Measurements from ENCODE around the gene ARHGAP15.

Gene ARHGAP15

GRCh38 chr2:143158551-143159485 lies 29.6 kb downstream of the ARHGAP15 start:
- Histone ChIP-seq H3K27me3 (replicated peaks; ENCODE audit: insufficient read depth, low read length) (no peaks in the 10 kb centered on the region), H3K4me2 (ENCODE audit: low read depth, low read length) (no peak overlapping the region), H3K9me3 (replicated peaks; ENCODE audit: insufficient read depth, low read length) (no peaks in the 10 kb centered on the region), H3K4me1 (ENCODE audit: low read length) (no peaks in the 10 kb centered on the region), H3K27ac (ENCODE audit: low read length) (no peak overlapping the region), H2AFZ (ENCODE audit: low read length) (no peak overlapping the region), H3K9ac (ENCODE audit: low read length) (no peak overlapping the region), H3K4me3 (ENCODE audit: low read length) (no peak overlapping the region), H3K36me3 (replicated peaks; ENCODE audit: insufficient read depth, low read length) (no peaks in the 10 kb centered on the region), H3F3A (ENCODE audit: insufficient read depth, low read length) (no peaks in the 10 kb centered on the region), H3K79me2 (ENCODE audit: low read length) (no peaks in the 10 kb centered on the region), H3K9me2 (replicated peaks; ENCODE audit: insufficient read depth, low read length) (no peaks in the 10 kb centered on the region), H4K20me1 (ENCODE audit: insufficient read depth, low read length) (no peaks in the 10 kb centered on the region)
- no peak for TF ChIP-seq CTCF (IDR thresholded peaks at IDR 0.05; ENCODE audit: low read length)
- TF ChIP-seq EZH2 (optimal IDR thresholded peaks at IDR 0.05; ENCODE audit: low read depth, low read length), result no peak
- TF ChIP-seq EZH2phosphoT487 (IDR thresholded peaks at IDR 0.05; ENCODE audit: low read length), result no peak
- DNase-seq, result no peak

GRCh38 chr2:143159486-143159840 lies 30.2 kb downstream of the ARHGAP15 start:
- Histone ChIP-seq H3K79me2 (ENCODE audit: low read length) (no peaks in the 10 kb centered on the region), H2AFZ (ENCODE audit: low read length) (no peak overlapping the region), H3K36me3 (replicated peaks; ENCODE audit: insufficient read depth, low read length) (no peaks in the 10 kb centered on the region), H4K20me1 (ENCODE audit: insufficient read depth, low read length) (no peaks in the 10 kb centered on the region), H3F3A (ENCODE audit: insufficient read depth, low read length) (no peaks in the 10 kb centered on the region), H3K4me3 (ENCODE audit: low read length) (no peak overlapping the region), H3K4me2 (ENCODE audit: low read depth, low read length) (no peak overlapping the region), H3K4me1 (ENCODE audit: low read length) (no peaks in the 10 kb centered on the region), H3K9ac (ENCODE audit: low read length) (no peak overlapping the region), H3K27me3 (replicated peaks; ENCODE audit: insufficient read depth, low read length) (no peaks in the 10 kb centered on the region), H3K9me3 (replicated peaks; ENCODE audit: insufficient read depth, low read length) (no peaks in the 10 kb centered on the region), H3K27ac (ENCODE audit: low read length) (no peak overlapping the region), H3K9me2 (replicated peaks; ENCODE audit: insufficient read depth, low read length) (no peaks in the 10 kb centered on the region)
- no peak for DNase-seq
- no peak for TF ChIP-seq EZH2phosphoT487 (IDR thresholded peaks at IDR 0.05; ENCODE audit: low read length)
- TF ChIP-seq EZH2 (optimal IDR thresholded peaks at IDR 0.05; ENCODE audit: low read depth, low read length), result no peak
- no peak for TF ChIP-seq CTCF (IDR thresholded peaks at IDR 0.05; ENCODE audit: low read length)

GRCh38 chr2:143160732-143161707 lies 31.8 kb downstream of the ARHGAP15 start:
- TF ChIP-seq EZH2phosphoT487 (IDR thresholded peaks at IDR 0.05; ENCODE audit: low read length), result no peak
- no peak for TF ChIP-seq CTCF (IDR thresholded peaks at IDR 0.05; ENCODE audit: low read length)
- no peak for TF ChIP-seq EZH2 (optimal IDR thresholded peaks at IDR 0.05; ENCODE audit: low read depth, low read length)
- Histone ChIP-seq H3K4me2 (ENCODE audit: low read depth, low read length) (no peak overlapping the region), H3K9me3 (replicated peaks; ENCODE audit: insufficient read depth, low read length) (no peaks in the 10 kb centered on the region), H3K4me1 (ENCODE audit: low read length) (no peaks in the 10 kb centered on the region), H3K9me2 (replicated peaks; ENCODE audit: insufficient read depth, low read length) (no peaks in the 10 kb centered on the region), H3K27me3 (replicated peaks; ENCODE audit: insufficient read depth, low read length) (no peaks in the 10 kb centered on the region), H3K27ac (ENCODE audit: low read length) (no peak overlapping the region), H2AFZ (ENCODE audit: low read length) (no peak overlapping the region), H3K79me2 (ENCODE audit: low read length) (no peaks in the 10 kb centered on the region), H3K4me3 (ENCODE audit: low read length) (no peak overlapping the region), H3K9ac (ENCODE audit: low read length) (no peak overlapping the region), H3F3A (ENCODE audit: insufficient read depth, low read length) (no peaks in the 10 kb centered on the region), H3K36me3 (replicated peaks; ENCODE audit: insufficient read depth, low read length) (no peaks in the 10 kb centered on the region), H4K20me1 (ENCODE audit: insufficient read depth, low read length) (no peaks in the 10 kb centered on the region)
- no peak for DNase-seq

Data from MM.1S (cell line).